HCT116 (cell line): ENCODE measurements around the gene C9orf72. TPM values are rescaled to one million over a fixed set of nuclear protein-coding genes. Genes with fewer than 3 reads are reported as not detected.

ENCODE experiments used
- ATAC-seq: fragments of 200-7000 bp; cut with Tn5 transposase; 2 replicates; pipeline ENCODE4 v1.9.1; 2020; ENCODE audit warnings: mild to moderate bottlenecking, moderate library complexity
- BruUV-seq: library from RNA; stranded (reverse); fragments of 400-500 nt; replicated peaks from 2 replicates; lab custom pipeline; 2021; lab: Mats Ljungman, UMichigan
- CTCF ChIA-PET: fragments of 300-600 bp; sonication (Branson Sonifier 250); formaldehyde crosslinking; loops from one replicate; lab custom pipeline; 2021; ENCODE audit warnings: antibody characterized with exemption; lab: Charles Lee
- POLR2A ChIA-PET: fragments of 300-600, 350-600 bp; sonication (Branson Sonifier 250); formaldehyde crosslinking; loops from one replicate; lab custom pipeline; 2021; ENCODE audit warnings: antibody characterized with exemption; lab: Charles Lee
- RAD21 ChIA-PET, 2 experiments: fragments of 300-600 bp; sonication (Branson Sonifier 250); formaldehyde crosslinking; loops; one replicate each; lab custom pipeline; 2023; ENCODE audit warnings: low total read pairs in 2 of 2; ENCODE audit not compliant: uncharacterized antibody in 2 of 2, unreplicated experiment in 2 of 2, low non-redundant PET in 1 of 2; lab: Charles Lee
- DNase-seq: peaks from one replicate; pipeline ENCODE4 v3.0.0-alpha.2; 2010; ENCODE audit warnings: low read depth, low spot score
- H2AFZ ChIP-seq: fragments of 200-600 bp; shearing (Covaris generic), sonication (generic); 2 replicates; pipeline ENCODE4 v1.6.1; 2017; ENCODE audit warnings: low read depth, mixed run types, mixed read lengths, antibody characterized with exemption, low read length; ENCODE audit not compliant: poor library complexity, severe bottlenecking
- H3K27ac ChIP-seq: 2 replicates; pipeline ENCODE4 v1.5.1; 2012; ENCODE audit warnings: low read depth, low read length
- H3K27me3 ChIP-seq: fragments of 200-600 bp; sonication (generic); 2 replicates; pipeline ENCODE4 v1.6.1; 2016; ENCODE audit warnings: mixed run types, low read length, mixed read lengths; ENCODE audit not compliant: insufficient read depth
- H3K36me3 ChIP-seq, 2 experiments: fragments of 200-500 bp in 1 of 2; fragments of 200-600 bp in 1 of 2; sonication (Bioruptor generic) in 1 of 2; sonication (generic) in 1 of 2; 2 replicates each; pipeline versions ENCODE4 v1.5.1 to v1.6.1; 2014 to 2016; ENCODE audit warnings: low read length in 2 of 2, inconsistent platforms in 1 of 2, mixed read lengths in 1 of 2, mixed run types in 1 of 2; ENCODE audit not compliant: insufficient read depth in 2 of 2, control insufficient read depth in 1 of 2
- H3K4me1 ChIP-seq, 2 experiments: fragments of 200-600 bp in 1 of 2; sonication (generic) in 1 of 2; 2 replicates each; pipeline versions ENCODE4 v1.5.1 to v1.6.1; 2012 to 2017; ENCODE audit warnings: low read length in 2 of 2, inconsistent platforms in 1 of 2, mild to moderate bottlenecking in 1 of 2, mixed read lengths in 1 of 2, mixed run types in 1 of 2, moderate library complexity in 1 of 2; ENCODE audit not compliant: insufficient read depth in 2 of 2, control insufficient read depth in 1 of 2
- H3K4me2 ChIP-seq: fragments of 200-600 bp; sonication (generic); 2 replicates; pipeline ENCODE4 v1.6.1; 2017; ENCODE audit warnings: mixed run types, low read length, mixed read lengths
- H3K4me3 ChIP-seq, 2 experiments: fragments of 200-600 bp in 1 of 2; sonication (generic) in 1 of 2; replicated peaks in 1 of 2; 2 replicates each; pipeline ENCODE4 v1.5.1; 2011 to 2016; ENCODE audit warnings: low read length in 2 of 2, control low read depth in 1 of 2, low read depth in 1 of 2, mild to moderate bottlenecking in 1 of 2, mixed read lengths in 1 of 2, mixed run types in 1 of 2
- H3K79me2 ChIP-seq: fragments of 200-600 bp; sonication (generic); 2 replicates; pipeline ENCODE4 v1.6.1; 2017; ENCODE audit warnings: mild to moderate bottlenecking, mixed run types, low read length, moderate library complexity, mixed read lengths; ENCODE audit not compliant: insufficient read depth
- H3K9ac ChIP-seq: fragments of 200-600 bp; sonication (generic); 2 replicates; pipeline ENCODE4 v1.6.1; 2016; ENCODE audit warnings: low read length, mixed read lengths
- H3K9me2 ChIP-seq: fragments of 200-600 bp; sonication (generic), shearing (Covaris generic); 2 replicates; pipeline ENCODE4 v1.6.1; 2017; ENCODE audit warnings: mixed run types, mild to moderate bottlenecking, moderate library complexity; ENCODE audit not compliant: insufficient read depth
- H3K9me3 ChIP-seq, 2 experiments: fragments of 200-500 bp in 1 of 2; fragments of 200-600 bp in 1 of 2; sonication (Bioruptor generic) in 1 of 2; sonication (generic) in 1 of 2; 2 replicates each; pipeline ENCODE4 v1.6.1; 2014 to 2017; ENCODE audit warnings: low read length in 2 of 2, mixed read lengths in 2 of 2, inconsistent platforms in 1 of 2, low read depth in 1 of 2, mild to moderate bottlenecking in 1 of 2, mixed run types in 1 of 2, moderate library complexity in 1 of 2; ENCODE audit not compliant: control insufficient read depth in 1 of 2, insufficient read depth in 1 of 2
- H4K20me1 ChIP-seq: fragments of 200-600 bp; sonication (generic), shearing (Covaris generic); 2 replicates; pipeline ENCODE4 v1.6.1; 2017; ENCODE audit warnings: mixed run types, mild to moderate bottlenecking, moderate library complexity; ENCODE audit not compliant: insufficient read depth
- ATF3 ChIP-seq: IDR thresholded peaks from 2 replicates; pipeline ENCODE4 v1.6.1; 2012
- CEBPB ChIP-seq: IDR thresholded peaks from 2 replicates; pipeline ENCODE4 v1.6.1; 2012; ENCODE audit warnings: low read depth
- CTCF ChIP-seq, 3 experiments: fragments of 200-600 bp in 1 of 3; sonication (generic) in 1 of 3; IDR thresholded peaks in 2 of 3; conservative IDR thresholded peaks in 1 of 3; 2 replicates each; pipeline ENCODE4 v1.5.1; 2012 to 2017; ENCODE audit warnings: low read depth in 2 of 3, low read length in 2 of 3, antibody characterized with exemption in 1 of 3, borderline replicate concordance in 1 of 3, control low read depth in 1 of 3, mild to moderate bottlenecking in 1 of 3, mixed read lengths in 1 of 3, mixed run types in 1 of 3, moderate library complexity in 1 of 3; ENCODE audit not compliant: insufficient read depth in 1 of 3
- EZH2phosphoT487 ChIP-seq: fragments of 200-600 bp; IDR thresholded peaks from 2 replicates; pipeline ENCODE4 v1.6.1; 2018; ENCODE audit warnings: antibody characterized with exemption, borderline replicate concordance
- MAX ChIP-seq: IDR thresholded peaks from 2 replicates; pipeline ENCODE4 v1.6.1; 2012
- RAD21 ChIP-seq: IDR thresholded peaks from 2 replicates; pipeline ENCODE4 v1.6.1; 2012; ENCODE audit warnings: low read depth, mild to moderate bottlenecking
- REST ChIP-seq: IDR thresholded peaks from 2 replicates; pipeline ENCODE4 v1.6.1; 2012; ENCODE audit warnings: low read depth
- SIN3A ChIP-seq: IDR thresholded peaks from 2 replicates; pipeline ENCODE4 v1.6.1; 2012; ENCODE audit warnings: low read depth
- ZBTB33 ChIP-seq: IDR thresholded peaks from 2 replicates; pipeline ENCODE4 v1.6.1; 2011; ENCODE audit warnings: mild to moderate bottlenecking, low read length, moderate library complexity; ENCODE audit not compliant: insufficient replicate concordance; ENCODE audit errors: extremely low read depth
- ZFX ChIP-seq: fragments of 450-650 bp; IDR thresholded peaks from 2 replicates; pipeline ENCODE4 v1.6.1; 2017
- intact Hi-C: fragments of 100-400 bp; cut with micrococcal nuclease; formaldehyde crosslinking; loops from 2 replicates; pipeline ENCODE4 v1.10.0; 2022
- total RNA-seq: library from RNA; stranded (reverse); gene quantifications from one replicate; pipeline ENCODE4 v1.2.1, GENCODE V29; 2021; ENCODE audit not compliant: unreplicated experiment

Gene C9orf72
- total RNA-seq, 1 experiment from 2014 or later = 12.0 TPM

GRCh38 chr9:27599102-27599869 lies 26.0 kb upstream of the C9orf72 start:
- H3K36me3 ChIP-seq = no peaks in the 10 kb centered on the region
- no peak overlapping the region for H3K4me2 ChIP-seq
- intact Hi-C loops = no loop called here
- H3K27ac ChIP-seq = no peak overlapping the region
- H3K9ac ChIP-seq = no peak overlapping the region
- TF ChIP-seq REST (no peak), MAX (no peak)
- H4K20me1 ChIP-seq = no peaks in the 10 kb centered on the region
- H3K9me2 ChIP-seq = no peaks in the 10 kb centered on the region
- ChIA-PET CTCF (no interaction called here), RAD21 (no interaction called here), POLR2A (no interaction called here)
- H3K79me2 ChIP-seq = no peaks in the 10 kb centered on the region
- H3K4me3 ChIP-seq = no peak overlapping the region
- H3K9me3 ChIP-seq = no peaks in the 10 kb centered on the region
- BruUV-seq = no TSS peak
- peaks cover 21% of the 10 kb centered on the region; the same call in 1 of the 2 replicates for H3K27me3 ChIP-seq
- ATAC-seq = no peak
- DNase-seq = no peak
- H3K4me1 ChIP-seq = no peaks in the 10 kb centered on the region
- no peak overlapping the region for H2AFZ ChIP-seq

- no peaks in the 10 kb centered on the region for H3K79me2 ChIP-seq
- no peak overlapping the region for H3K9ac ChIP-seq
- H4K20me1 ChIP-seq = no peaks in the 10 kb centered on the region
- no peak overlapping the region for H3K27ac ChIP-seq
- ChIA-PET RAD21 (no interaction called here), POLR2A (no interaction called here)
- DNase-seq (no peak), ATAC-seq (no peak)
- H3K4me2 ChIP-seq = no peak overlapping the region
- H3K9me3 ChIP-seq = no peaks in the 10 kb centered on the region
- H3K4me1 ChIP-seq = no peaks in the 10 kb centered on the region
- no peak overlapping the region for H3K4me3 ChIP-seq
- intact Hi-C loops = no loop called here
- H3K9me2 ChIP-seq = no peaks in the 10 kb centered on the region
- no peaks in the 10 kb centered on the region for H3K36me3 ChIP-seq
- BruUV-seq = no TSS peak
- H2AFZ ChIP-seq = no peak overlapping the region
- peaks cover 31% of the 10 kb centered on the region for H3K27me3 ChIP-seq
- TF ChIP-seq CEBPB = no peak
- TF ChIP-seq ZBTB33 = no peak
- TF ChIP-seq RAD21 = no peak
- no peak for TF ChIP-seq CTCF (IDR thresholded peaks at IDR 0.05 in 2 of 3, conservative IDR thresholded peaks at IDR 0.05 in 1 of 3; ENCODE audit: borderline replicate concordance in 1 of 3, insufficient read depth in 1 of 3, low read depth in 2 of 3, low read length in 2 of 3)
- TF ChIP-seq ATF3 = no peak
- TF ChIP-seq SIN3A = no peak
- no peak for TF ChIP-seq EZH2phosphoT487
- TF ChIP-seq ZFX = no peak
- TF ChIP-seq, all 23 proteins: peak for 0
- CTCF ChIA-PET = no interaction called here
These were observed 22.5 kb upstream of the C9orf72 start for GRCh38 chr9:27595733-27596132.
